GM19240 (cell line): ENCODE measurements around the gene RBM24.

Experiments
- DNase-seq: peaks from one replicate; pipeline ENCODE4 v3.0.0; 2011; ENCODE audit warnings: low spot score; ENCODE audit not compliant: insufficient read length

The RBM24 gene

DNA sequence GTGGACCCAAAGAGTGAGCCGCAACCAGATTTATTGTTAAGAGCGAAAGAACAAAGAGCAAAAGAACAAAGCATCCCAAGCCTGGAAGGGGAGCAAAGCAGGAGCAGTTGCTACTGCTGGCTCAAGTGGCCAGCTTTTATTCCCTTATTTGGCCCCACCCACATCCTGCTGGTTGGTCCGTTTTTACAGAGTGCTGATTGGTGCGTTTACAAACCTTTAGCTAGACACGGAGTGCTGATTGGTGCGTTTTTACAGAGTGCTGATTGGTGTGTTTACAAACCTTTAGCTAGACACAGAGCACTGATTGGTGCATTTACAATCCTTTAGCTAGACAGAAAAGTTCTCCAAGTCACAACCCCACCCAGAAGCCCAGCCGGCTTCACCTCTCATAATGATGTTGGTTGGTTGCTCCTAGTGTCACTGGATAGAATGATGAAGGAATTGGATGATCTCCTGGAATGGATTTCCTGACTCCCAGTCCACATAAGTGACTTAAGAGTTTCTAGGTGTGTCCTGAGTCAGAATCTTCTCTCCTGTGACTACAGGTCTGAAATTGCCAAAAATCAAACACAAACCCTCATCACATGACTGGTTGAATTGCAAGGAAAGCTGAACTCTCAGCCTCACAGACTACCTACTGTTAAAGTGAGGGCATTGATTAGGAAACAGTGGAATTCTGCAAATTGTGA, 60.1 kb downstream of the RBM24 start:
- DNase-seq = no peak

GRCh38 chr6:17341891-17342290, 60.7 kb downstream of the RBM24 start:
- DNase-seq = no peak

DNA sequence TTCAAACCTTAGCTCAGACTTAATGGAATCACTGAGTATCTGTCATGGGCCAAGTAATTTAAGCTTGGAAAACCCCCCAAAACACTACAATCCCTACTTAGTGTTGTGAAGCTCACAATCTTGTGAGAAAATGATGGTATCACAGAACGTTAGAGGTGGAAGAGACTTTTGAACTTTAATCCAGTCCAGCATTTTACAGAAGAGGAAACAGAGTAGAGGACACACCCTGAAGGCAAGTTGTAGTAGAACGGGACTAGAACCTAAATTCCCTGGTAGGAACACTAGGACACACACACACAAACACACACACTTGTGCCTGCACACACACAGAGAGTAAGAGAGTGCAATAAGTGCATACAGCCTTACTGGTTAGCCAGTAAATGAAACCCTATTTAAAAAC, 62.1 kb downstream of the RBM24 start:
- no peak for DNase-seq
